K562 (cell line): ENCODE results near the gene ARSK. TPM values are rescaled to one million over a fixed set of nuclear protein-coding genes. Genes with fewer than 3 reads are reported as not detected.
A peak's percentile ranks its signal among the peaks of the same experiment; 100 is the strongest.

Experiments
- ATF3 ChIP-seq, 2 experiments: fragments of 450-650 bp in 1 of 2; sonication (generic) in 1 of 2; formaldehyde crosslinking in 1 of 2; IDR thresholded peaks in 1 of 2; conservative IDR thresholded peaks in 1 of 2; 2 replicates each; pipeline versions ENCODE4 v1.6.1 to v1.8.1; 2016 to 2023; ENCODE audit warnings: mild to moderate bottlenecking in 2 of 2, moderate library complexity in 2 of 2, inconsistent platforms in 1 of 2, missing genetic modification reagents in 1 of 2
- BRF1 ChIP-seq: IDR thresholded peaks from 3 replicates; pipeline ENCODE4 v1.6.1; 2011; ENCODE audit warnings: borderline replicate concordance, mild to moderate bottlenecking; ENCODE audit not compliant: insufficient read length; ENCODE audit errors: extremely low read depth
- CBFA2T2 ChIP-seq: fragments of 450-650 bp; conservative IDR thresholded peaks from 2 replicates; pipeline ENCODE4 v1.6.1; 2017; ENCODE audit warnings: mild to moderate bottlenecking
- CUX1 ChIP-seq: fragments of 200-800 bp; sonication (Bioruptor generic); IDR thresholded peaks from 2 replicates; pipeline ENCODE4 v1.6.1; 2016; ENCODE audit warnings: missing genetic modification characterization, missing compliant biosample characterization
- DIDO1 ChIP-seq: fragments of 450-650 bp; IDR thresholded peaks from 2 replicates; pipeline ENCODE4 v1.6.1; 2016; ENCODE audit warnings: low read depth, missing biosample characterization, missing genetic modification characterization
- ELK3 ChIP-seq: fragments of 450-650 bp; formaldehyde crosslinking; IDR thresholded peaks from 2 replicates; pipeline ENCODE4 v1.4.0; 2020; ENCODE audit warnings: mild to moderate bottlenecking
- GATAD2B ChIP-seq: fragments of 450-650 bp; IDR thresholded peaks from 2 replicates; pipeline ENCODE4 v1.6.1; 2017; ENCODE audit warnings: mild to moderate bottlenecking, borderline replicate concordance
- GTF2F1 ChIP-seq: IDR thresholded peaks from 2 replicates; pipeline ENCODE4 v1.6.1; 2011; ENCODE audit warnings: low read depth, low read length, improper control_type of control experiment
- HIVEP1 ChIP-seq: fragments of 250-450 bp; sonication (Bioruptor Pico); IDR thresholded peaks from 2 replicates; pipeline ENCODE4 v1.4.0; 2020; ENCODE audit warnings: mild to moderate bottlenecking
- KAT8 ChIP-seq: fragments of 450-650 bp; IDR thresholded peaks from 2 replicates; pipeline ENCODE4 v1.6.1; 2016; ENCODE audit warnings: low read depth, mild to moderate bottlenecking
- L3MBTL2 ChIP-seq: fragments of 450-650 bp; IDR thresholded peaks from 2 replicates; pipeline ENCODE4 v1.6.1; 2016; ENCODE audit warnings: mild to moderate bottlenecking, moderate library complexity
- MXD1 ChIP-seq: fragments of 250-450 bp; sonication (Bioruptor Pico); IDR thresholded peaks from 2 replicates; pipeline ENCODE4 v1.8.0; 2021; ENCODE audit warnings: borderline replicate concordance, mild to moderate bottlenecking, moderate library complexity; ENCODE audit not compliant: poor library complexity, severe bottlenecking
- NEUROD1 ChIP-seq: fragments of 150-350 bp; IDR thresholded peaks from 2 replicates; pipeline ENCODE4 v1.6.1; 2014; ENCODE audit warnings: borderline replicate concordance, low read length, low read depth; ENCODE audit not compliant: partially characterized antibody
- RBBP5 ChIP-seq: fragments of 200-600 bp; sonication (generic); IDR thresholded peaks from 2 replicates; pipeline ENCODE4 v1.6.1; 2012; ENCODE audit warnings: borderline replicate concordance, mild to moderate bottlenecking, low read length, control low read depth, inconsistent platforms; ENCODE audit not compliant: insufficient read depth, poor library complexity, severe bottlenecking
- SRSF7 ChIP-seq: fragments of 200-400 bp; formaldehyde crosslinking; optimal IDR thresholded peaks from 2 replicates; pipeline ENCODE3; 2017; ENCODE audit warnings: mild to moderate bottlenecking, low read depth, low read length
- U2AF2 ChIP-seq: fragments of 200-400 bp; formaldehyde crosslinking; optimal IDR thresholded peaks from 2 replicates; pipeline ENCODE3; 2017; ENCODE audit warnings: low read depth, mild to moderate bottlenecking, low read length
- XRCC3 ChIP-seq: fragments of 450-650 bp; IDR thresholded peaks from 2 replicates; pipeline ENCODE4 v1.6.1; 2017; ENCODE audit warnings: mild to moderate bottlenecking, moderate library complexity
- YBX1 ChIP-seq: fragments of 450-650 bp; IDR thresholded peaks from 2 replicates; pipeline ENCODE4 v1.7.1; 2016; ENCODE audit warnings: mild to moderate bottlenecking
- ZNF76 ChIP-seq: fragments of 250-450 bp; sonication (Bioruptor Pico); IDR thresholded peaks from 2 replicates; pipeline ENCODE4 v1.4.0; 2020; ENCODE audit warnings: mild to moderate bottlenecking, moderate library complexity, borderline replicate concordance
- polyA plus RNA-seq, 8 experiments: library from polyadenylated mRNA; depleted of rRNA in 4 of 8; stranded (reverse) in 5 of 8; unstranded in 3 of 8; fragments of >200 nt; fragmentation: Nextera tagmentation in 2 of 8; fragmentation: Illumina TruSeq in 1 of 8; extraction: Ambion mirVana in 2 of 8; extraction: Trizol in 1 of 8; gene quantifications; 2 replicates each; pipeline versions ENCODE4 v1.2.1 to v1.2.3, GENCODE V29; 2011 to 2014; ENCODE audit warnings: inconsistent platforms in 1 of 8, missing spikeins in 1 of 8
- total RNA-seq, 7 experiments: library from RNA; depleted of rRNA in 6 of 7; stranded (reverse); fragments of >200 nt in 6 of 7; fragmentation: Illumina TruSeq in 2 of 7; extraction: Trizol in 2 of 7; gene quantifications; 2 replicates each; pipeline versions ENCODE4 v1.2.1 to v1.2.3, GENCODE V29; 2011 to 2021; ENCODE audit warnings: low replicate concordance in 1 of 7

Gene ARSK
- total and polyA plus RNA-seq, 9 of the 15 experiments (the other 6 are each of a cell fraction or from before 2014, with no cell fraction given): 2.7 to 9.4 (median 7.1) TPM

GRCh38 chr5:95647886-95648860, 93.3 kb downstream of the ARSK start (continued):
- TF ChIP-seq SRSF7 (no peak), HIVEP1 (CRISPR knock-in tag) (no peak), YBX1 (no peak), ELK3 (CRISPR knock-in tag) (no peak), KAT8 (no peak), GTF2F1 (no peak), NEUROD1 (no peak), GATAD2B (no peak; the same call in 1 of the 2 replicates), U2AF2 (no peak), L3MBTL2 (peak; percentile 65), CUX1 (no peak; the same call in 1 of the 2 replicates), CBFA2T2 (peak; percentile 29), RBBP5 (no peak), DIDO1 (tag) (no peak), MXD1 (no peak), XRCC3 (no peak), ATF3 (IDR thresholded peaks at IDR 0.05) (peak; percentile 54), ATF3 (CRISPR knock-in tag; conservative IDR thresholded peaks at IDR 0.05) (no peak; the same call in 1 of the 2 replicates), BRF1 (no peak), ZNF76 (CRISPR knock-in tag) (no peak)
